Measurements from ENCODE around the gene RMP24.
"Not testable (repeated sequence)": the region's sequence is repeated elsewhere in the genome, so short reads cannot be mapped to it uniquely, and the experiment has no call there.

RMP24 gene

DNA sequence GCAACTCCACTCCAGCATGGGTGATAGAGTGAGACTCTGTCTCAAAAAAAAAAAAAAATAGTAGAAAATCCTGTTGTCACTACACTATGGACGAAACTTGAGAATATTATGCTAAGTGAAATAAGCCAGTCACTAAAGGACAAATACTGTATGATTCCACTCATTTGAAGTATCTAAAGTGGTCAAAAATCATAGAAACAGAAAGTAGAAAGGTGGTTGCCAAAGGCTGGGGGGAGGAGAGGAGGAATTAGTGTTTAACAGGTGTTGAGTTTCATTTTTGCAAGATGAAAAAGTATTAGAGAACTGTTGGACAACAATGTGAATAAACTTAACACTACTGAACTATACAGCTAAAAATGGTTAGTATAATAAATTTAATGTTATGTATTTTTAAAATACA, 18.8 kb upstream of the RMP24 start:
- no peak overlapping the region for H3K4me3 ChIP-seq (ENCODE audit: low read depth, low read length)
- DNase-seq (ENCODE audit: low read depth, low spot score) = no peak
- CTCF ChIA-PET = no interaction called here
- TF ChIP-seq, protein P1, sequence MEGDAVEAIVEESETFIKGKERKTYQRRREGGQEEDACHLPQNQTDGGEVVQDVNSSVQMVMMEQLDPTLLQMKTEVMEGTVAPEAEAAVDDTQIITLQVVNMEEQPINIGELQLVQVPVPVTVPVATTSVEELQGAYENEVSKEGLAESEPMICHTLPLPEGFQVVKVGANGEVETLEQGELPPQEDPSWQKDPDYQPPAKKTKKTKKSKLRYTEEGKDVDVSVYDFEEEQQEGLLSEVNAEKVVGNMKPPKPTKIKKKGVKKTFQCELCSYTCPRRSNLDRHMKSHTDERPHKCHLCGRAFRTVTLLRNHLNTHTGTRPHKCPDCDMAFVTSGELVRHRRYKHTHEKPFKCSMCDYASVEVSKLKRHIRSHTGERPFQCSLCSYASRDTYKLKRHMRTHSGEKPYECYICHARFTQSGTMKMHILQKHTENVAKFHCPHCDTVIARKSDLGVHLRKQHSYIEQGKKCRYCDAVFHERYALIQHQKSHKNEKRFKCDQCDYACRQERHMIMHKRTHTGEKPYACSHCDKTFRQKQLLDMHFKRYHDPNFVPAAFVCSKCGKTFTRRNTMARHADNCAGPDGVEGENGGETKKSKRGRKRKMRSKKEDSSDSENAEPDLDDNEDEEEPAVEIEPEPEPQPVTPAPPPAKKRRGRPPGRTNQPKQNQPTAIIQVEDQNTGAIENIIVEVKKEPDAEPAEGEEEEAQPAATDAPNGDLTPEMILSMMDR (IDR thresholded peaks at IDR 0.05; ENCODE audit: insufficient read depth, low read length, missing control alignments) = no peak
- POLR2A ChIA-PET = no interaction called here

DNA sequence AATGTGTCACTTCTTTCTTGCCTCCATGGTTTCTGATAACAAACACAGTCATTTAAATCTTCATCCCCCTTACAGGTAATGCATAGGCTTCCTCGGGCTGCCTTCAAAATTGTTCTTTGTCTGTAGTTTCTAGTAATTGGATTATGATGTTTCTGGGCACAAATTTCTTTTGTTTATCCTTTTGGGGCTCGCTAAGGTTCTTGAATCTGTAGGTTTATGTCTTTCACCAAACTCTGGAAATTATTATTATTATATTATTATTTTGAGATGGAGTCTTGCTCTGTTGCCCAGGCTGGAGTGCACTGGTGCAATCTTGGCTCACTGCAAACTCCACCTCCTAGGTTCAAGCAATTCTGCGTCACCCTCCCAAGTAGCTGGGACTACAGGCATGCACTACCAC, 16.3 kb upstream of the RMP24 start:
- CTCF ChIA-PET = no interaction called here
- POLR2A ChIA-PET = no interaction called here
- no peak for DNase-seq (ENCODE audit: low read depth, low spot score)
- no peak overlapping the region for H3K4me3 ChIP-seq (ENCODE audit: low read depth, low read length)
- TF ChIP-seq, protein P1 (IDR thresholded peaks at IDR 0.05; ENCODE audit: insufficient read depth, low read length, missing control alignments) = no peak

DNA sequence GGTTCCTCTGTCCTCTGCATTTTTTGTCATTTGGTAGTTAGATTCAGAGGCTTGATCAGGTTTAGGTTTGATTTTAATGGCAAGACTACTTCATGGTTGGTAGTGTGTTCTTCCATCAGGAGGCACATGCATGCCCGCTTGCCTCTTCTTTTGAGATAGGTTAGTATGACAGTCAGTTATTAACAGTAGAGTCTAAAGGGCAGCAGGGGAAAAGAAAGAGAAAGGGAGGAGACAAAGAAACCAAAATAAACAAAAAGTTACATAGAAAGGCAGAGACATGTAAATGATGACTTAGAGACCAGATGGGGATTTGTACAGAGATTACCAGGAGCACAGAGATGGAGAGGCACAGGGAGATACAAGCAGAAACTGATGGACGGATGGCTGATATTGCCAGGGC, 10.2 kb upstream of the RMP24 start:
- H3K4me3 ChIP-seq (ENCODE audit: low read depth, low read length) = no peak overlapping the region
- DNase-seq (ENCODE audit: low read depth, low spot score) = no peak
- CTCF ChIA-PET = no interaction called here
- POLR2A ChIA-PET = no interaction called here
- TF ChIP-seq, protein P1 (IDR thresholded peaks at IDR 0.05; ENCODE audit: insufficient read depth, low read length, missing control alignments) = no peak

DNA sequence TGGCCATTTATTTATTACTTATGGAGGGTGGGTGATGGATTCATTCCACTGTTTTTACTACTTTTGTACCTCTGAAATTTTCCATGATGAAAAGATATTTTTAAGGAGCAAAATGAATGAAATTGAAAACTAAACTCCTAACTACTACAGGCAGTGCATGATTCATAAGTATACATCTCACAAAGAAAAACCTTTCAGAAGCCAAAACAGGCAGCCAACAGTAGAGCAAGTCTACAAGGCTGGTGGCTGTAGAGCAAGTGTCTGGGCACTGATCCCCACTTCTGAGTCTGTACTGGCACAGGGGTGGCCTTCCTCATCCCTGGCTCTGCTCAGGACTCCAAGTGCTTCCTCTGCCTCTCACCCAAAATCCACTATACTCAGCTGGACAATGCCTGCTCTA, 8.2 kb upstream of the RMP24 start:
- TF ChIP-seq, protein P1 (IDR thresholded peaks at IDR 0.05; ENCODE audit: insufficient read depth, low read length, missing control alignments) = no peak
- H3K4me3 ChIP-seq (ENCODE audit: low read depth, low read length) = no peak overlapping the region
- DNase-seq (ENCODE audit: low read depth, low spot score) = no peak
- ChIA-PET CTCF (no interaction called here), POLR2A (no interaction called here)

DNA sequence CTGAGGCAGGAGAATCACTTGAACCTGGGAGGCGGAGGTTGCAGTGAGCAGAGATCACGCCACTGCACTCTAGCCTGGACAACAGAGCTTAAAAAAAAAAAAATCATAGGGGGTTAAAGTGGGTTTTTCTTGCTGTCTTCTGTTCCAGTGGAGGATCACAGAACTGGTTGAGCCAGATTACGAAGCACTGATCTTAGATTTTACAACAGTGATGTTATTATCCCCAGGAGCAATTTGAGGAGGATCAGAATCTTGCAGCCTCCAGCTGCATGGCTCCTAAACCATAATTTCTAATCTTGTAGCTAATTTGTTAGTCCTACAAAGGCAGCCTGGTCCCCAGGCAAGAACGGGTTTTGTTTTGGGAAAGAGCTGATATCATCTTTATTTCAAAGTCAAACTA, 4.6 kb upstream of the RMP24 start:
- POLR2A ChIA-PET; CTCF ChIA-PET; DNase-seq (ENCODE audit: low read depth, low spot score); H3K4me3 ChIP-seq (ENCODE audit: low read depth, low read length): not testable (repeated sequence)

DNA sequence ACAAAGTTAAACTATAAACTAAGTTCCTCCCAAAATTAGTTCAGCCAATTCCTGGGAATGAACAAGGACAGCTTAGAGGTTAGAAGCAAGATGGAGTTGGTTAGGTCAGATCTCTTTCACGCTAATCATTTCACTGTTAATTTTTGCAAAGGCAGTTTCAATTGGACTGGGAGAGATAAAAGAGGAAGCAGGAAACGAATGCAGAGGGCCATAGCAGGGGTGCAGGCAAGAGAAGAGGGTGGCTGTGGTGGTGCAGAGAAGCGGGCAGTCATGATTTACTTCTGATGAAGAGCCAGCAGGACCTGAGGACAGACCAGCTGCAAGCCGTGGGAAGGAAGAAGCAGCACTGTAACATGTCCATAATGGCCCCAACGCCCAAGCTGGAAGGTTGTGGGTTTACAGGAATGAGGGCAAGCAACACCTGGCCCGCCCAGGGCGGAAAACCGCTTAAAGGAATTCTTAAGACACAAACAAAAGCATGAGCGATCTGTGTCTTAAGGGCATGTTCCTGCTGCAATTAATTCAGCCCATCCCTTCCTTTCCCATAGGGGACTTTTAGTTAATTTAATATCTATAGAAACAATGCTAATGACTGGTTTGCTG, 4.1 kb upstream of the RMP24 start:
- TF ChIP-seq, protein P1 (IDR thresholded peaks at IDR 0.05; ENCODE audit: insufficient read depth, low read length, missing control alignments) = no peak
- H3K4me3 ChIP-seq (ENCODE audit: low read depth, low read length) = no peak overlapping the region
- ChIA-PET CTCF (no interaction called here), POLR2A (no interaction called here)
- DNase-seq (ENCODE audit: low read depth, low spot score) = no peak

DNA sequence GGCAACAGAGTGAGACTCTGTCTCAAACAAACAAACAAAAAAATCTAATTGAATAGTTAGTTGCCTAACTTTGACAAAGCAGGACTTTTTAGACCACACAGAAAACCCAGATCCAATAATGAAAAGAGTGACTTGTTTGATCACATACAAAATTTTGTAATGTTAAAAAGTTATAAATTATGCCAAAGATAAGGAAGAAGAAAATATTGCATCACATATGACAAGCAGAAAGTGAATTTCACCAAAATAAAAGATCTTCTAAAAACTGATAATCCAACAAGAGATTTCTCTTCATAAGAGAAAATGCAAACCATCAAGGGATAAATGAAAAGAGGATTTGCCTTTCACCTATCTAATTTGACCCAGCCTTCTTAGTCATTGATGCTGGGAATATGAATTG, 2.8 kb upstream of the RMP24 start:
- ChIA-PET POLR2A (no interaction called here), CTCF (no interaction called here)
- no peak overlapping the region for H3K4me3 ChIP-seq (ENCODE audit: low read depth, low read length)
- DNase-seq (ENCODE audit: low read depth, low spot score) = no peak
- TF ChIP-seq, protein P1 (IDR thresholded peaks at IDR 0.05; ENCODE audit: insufficient read depth, low read length, missing control alignments) = no peak

Measured in AG04449 (cell line).